ENCODE data around the gene ZNF485. TPM values are rescaled to one million over a fixed set of nuclear protein-coding genes. Genes with fewer than 3 reads are reported as not detected.
"Not testable (repeated sequence)": the region's sequence is repeated elsewhere in the genome, so short reads cannot be mapped to it uniquely, and the experiment has no call there.

ZNF485 gene
- total RNA-seq, 1 donor from 2014 or later, result 0.51 TPM

DNA sequence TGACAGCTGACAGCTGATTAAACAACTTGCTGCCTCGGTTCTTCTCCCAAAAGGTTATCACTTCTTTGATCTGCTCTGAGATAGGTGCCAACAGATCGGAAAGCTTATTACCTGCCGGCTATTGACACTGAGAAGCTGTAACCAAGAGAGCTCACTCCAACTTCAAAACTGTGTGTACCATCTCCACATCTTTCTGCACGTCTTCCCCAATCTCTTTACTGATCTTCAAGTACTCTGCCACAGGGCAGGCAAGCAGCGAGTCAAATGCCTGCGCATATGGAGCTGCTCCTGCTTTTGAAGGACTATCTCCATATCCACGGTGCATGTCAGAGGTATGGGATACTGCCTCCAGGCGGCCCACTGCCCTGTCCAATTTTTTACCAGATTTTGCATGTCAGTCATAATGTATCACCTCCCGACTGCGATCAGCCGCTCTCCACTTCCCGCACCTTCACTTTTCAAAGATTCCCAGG lies 352 bp upstream of the ZNF485 start:
- no peak for DNase-seq (ENCODE audit: low read depth in 2 of 2)

DNA sequence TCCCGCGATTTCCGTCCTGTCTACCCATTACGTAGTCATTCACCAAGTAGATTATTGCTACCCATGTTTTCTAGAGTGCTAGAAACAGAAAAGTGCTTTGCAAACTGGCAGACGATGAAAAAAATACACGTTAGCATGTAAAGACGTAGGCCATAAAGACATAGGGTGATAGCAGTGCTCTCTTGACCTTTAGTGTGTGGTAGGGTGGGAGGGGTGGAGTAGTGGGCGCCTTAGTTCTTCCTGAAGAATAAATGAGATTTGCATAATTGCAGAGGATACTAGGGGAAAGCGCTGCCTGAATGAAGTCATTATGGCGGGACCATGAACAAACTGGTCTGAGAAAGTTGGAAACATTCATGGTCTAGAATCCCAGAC lies 948 bp downstream of the ZNF485 start:
- DNase-seq (ENCODE audit: low read depth in 2 of 2), result no peak

DNA sequence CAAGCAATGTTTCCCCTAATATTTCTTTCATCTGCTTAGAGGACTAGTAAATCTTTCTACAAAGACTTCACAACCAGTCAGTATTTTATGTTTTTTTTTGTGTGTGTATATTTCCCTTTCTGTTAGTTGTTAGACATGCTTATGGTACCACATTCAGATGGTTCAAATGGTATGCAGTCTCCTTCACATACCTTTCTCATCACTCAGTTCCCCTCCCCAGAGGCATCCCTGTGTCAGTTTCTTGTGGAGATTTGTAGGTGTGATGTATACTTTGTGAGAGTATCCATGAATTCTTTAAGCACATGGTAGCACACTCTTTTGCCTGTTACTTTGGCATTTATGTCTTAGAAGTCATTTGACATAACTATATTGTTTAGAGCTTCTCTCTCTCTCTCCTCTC lies 4.4 kb downstream of the ZNF485 start:
- DNase-seq (ENCODE audit: low read depth in 2 of 2), result no peak

DNA sequence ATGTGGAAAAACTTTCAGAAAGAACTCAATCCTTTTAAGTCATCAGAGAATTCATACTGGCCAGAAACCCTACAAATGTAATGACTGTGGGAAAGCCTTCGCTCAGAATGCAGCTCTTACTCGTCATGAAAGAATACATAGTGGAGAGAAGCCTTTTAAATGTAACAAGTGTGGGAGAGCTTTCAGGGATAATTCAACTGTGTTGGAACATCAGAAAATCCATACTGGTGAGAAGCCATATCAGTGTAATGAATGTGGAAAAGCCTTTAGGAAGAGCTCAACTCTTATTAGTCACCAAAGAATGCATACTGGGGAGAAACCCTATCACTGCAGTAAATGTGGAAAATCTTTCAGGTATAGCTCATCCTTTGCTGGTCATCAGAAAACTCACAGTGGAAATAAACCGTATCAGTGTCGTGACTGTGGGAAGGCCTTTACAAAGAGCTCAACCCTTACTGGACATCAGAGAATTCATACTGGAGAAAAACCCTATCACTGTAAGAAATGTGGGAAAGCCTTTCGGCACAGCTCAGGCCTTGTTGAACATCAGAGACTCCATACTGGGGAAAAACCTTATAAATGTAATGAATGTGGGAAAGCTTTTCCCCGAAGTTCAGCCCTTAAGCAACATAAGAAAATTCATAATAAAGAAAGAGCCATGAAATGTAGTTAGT lies 10.6 kb downstream of the ZNF485 start:
- no peak for DNase-seq (ENCODE audit: low read depth in 2 of 2)

DNA sequence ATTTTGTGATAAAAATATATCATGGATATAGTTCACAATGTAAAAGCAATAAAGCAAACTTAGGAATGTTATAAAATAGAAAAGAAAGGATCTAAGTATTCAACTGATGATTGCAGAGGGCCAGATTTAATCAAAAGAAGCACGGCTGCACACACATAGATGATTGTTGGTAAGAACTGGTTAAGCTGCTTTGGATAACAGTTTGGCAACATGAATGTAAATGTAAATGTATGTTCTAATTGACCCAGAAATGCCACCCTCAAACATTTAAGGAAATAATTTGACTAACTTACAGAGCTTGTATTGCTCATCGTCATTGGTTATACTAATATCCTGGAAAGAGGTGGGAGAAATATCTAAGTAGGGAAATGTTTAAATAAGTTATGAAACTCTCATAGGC lies 13.1 kb downstream of the ZNF485 start:
- no peak for DNase-seq (ENCODE audit: low read depth in 2 of 2)

DNA sequence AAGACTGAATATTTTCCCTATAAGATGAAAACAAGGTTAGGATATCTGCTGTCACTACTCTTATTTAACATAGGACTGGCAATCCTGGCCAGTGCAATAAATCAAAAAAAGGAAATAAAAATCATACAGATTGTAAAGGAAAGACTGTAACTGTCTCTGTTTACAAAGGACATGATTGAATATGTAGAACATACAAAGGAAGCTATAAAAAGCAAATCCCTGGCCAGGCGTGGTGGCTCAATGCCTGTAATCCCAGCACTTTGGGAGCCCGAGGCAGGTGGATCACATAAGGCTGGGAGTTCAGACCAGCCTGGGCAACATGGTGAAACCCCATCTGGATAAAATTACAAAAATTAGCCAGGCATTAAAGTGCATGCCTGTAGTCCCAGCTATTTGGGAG lies 15.8 kb downstream of the ZNF485 start:
- DNase-seq (ENCODE audit: low read depth in 2 of 2), result no peak

DNA sequence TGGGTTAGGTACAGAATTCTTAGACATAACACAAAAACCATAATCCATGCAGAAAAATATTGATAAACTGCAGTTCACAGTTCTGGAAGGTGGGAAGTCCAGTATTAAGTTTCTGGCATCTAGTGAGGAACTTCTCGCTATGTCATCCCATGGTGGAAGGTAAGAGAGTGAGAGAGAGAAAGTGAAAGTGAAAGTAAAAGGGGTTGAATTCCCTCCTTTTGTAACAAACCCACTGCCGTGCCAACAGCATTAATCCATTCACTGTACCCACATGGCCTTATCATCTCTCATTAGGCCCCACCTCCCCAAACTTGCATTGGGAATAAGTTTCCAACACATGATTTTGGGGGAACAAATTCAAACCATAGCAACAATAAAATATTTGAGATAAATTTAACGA lies 17.1 kb downstream of the ZNF485 start:
- DNase-seq (ENCODE audit: low read depth in 2 of 2), result peak; percentile 6 to 23

DNA sequence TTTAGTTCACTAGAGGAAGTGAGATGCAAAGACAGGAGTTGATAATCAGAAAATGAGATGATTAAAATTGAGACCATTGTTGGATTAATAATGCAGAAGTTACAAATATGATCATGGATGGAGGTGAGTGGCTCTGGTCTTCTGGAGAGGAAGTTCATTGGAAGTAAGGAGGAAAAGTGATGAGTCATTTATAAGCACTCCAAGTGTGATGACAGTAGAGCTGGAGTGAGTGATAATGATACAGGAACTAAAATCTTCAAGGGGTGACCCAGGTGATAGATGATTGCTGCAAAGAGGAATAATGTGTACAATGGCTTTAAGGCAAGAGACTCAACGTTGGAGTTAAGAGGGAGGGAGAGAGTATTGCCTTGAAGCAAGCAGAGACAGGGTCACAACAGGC lies 21.7 kb downstream of the ZNF485 start:
- DNase-seq (ENCODE audit: low read depth in 2 of 2), result no peak

DNA sequence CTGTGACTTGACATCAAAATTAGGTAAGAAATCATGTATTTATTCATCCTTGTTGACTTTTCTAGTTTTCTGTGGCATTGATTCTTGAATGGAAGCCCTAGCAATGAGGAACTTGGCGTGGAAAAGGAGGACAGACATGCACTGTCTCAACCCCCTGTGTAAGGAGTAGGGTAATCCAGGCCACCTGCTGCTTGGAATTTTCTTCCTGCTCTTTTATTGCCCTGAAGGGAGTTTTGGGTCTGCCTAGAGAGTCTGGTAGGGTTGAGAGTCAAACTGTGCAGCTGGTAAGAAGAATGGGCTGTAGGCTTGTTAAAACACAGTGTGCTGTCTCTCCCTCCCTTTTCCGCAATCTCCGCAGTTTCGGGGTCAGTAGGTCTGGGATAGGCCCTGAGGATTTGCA lies 22.7 kb downstream of the ZNF485 start:
- no peak for DNase-seq (ENCODE audit: low read depth in 2 of 2)

DNA sequence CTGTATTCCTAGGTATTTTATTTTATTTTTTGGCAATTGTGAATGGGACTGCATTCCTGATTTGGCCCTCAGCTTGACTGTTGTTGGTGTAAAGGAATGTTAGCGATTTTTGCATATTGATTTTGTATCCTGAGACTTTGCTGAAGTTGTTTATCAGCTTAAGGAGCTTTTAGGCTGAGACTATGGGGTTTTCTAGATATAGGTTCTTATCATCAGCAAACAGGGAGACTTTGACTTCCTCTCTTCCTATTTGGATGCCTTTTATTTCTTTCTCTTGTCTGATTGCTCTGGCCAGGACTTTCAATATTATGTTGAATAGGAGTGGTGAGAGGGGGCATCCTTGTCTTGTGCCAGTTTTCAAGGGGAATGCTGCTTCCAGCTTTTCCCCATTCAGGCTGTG lies 29.6 kb downstream of the ZNF485 start:
- DNase-seq (ENCODE audit: low read depth in 2 of 2), result not testable (repeated sequence)

DNA sequence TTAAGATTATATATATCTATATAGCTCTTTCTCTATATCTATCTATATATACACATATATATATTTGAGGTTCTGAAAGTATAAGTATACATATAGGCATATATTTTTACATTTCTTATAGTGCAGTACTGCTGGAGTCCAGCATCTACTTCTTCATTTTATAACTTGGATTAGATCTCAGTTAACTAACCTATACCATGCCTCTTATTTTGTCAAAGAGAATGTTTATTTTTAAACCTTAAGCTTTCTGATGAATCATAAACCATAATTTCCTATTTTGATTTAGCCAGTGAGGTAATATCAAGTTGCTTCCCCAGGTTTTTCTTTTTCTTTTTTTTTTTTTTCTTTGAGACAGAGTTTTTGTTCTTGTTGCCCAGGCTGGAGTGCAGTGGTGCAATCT lies 34.4 kb downstream of the ZNF485 start:
- no peak for DNase-seq (ENCODE audit: low read depth in 2 of 2)

DNA sequence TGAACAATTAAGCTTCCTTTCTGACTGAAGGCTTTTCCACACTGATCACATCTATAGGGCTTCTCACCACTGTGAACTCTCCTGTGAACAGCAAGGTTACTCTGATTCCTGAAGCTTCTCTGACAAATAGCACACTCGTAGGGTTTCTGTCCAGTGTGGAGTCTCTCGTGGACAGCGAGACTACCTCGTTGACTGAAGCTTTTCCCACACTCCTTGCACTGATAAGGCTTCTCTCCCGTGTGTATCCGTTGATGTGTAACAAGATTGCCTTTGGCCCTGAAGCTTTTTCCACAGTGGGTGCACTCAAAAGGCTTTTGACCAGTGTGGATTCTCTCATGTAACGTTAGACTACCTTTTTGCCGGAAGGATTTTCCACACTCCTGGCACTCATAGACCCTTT lies 38.0 kb downstream of the ZNF485 start:
- no peak for DNase-seq (ENCODE audit: low read depth in 2 of 2)

DNA sequence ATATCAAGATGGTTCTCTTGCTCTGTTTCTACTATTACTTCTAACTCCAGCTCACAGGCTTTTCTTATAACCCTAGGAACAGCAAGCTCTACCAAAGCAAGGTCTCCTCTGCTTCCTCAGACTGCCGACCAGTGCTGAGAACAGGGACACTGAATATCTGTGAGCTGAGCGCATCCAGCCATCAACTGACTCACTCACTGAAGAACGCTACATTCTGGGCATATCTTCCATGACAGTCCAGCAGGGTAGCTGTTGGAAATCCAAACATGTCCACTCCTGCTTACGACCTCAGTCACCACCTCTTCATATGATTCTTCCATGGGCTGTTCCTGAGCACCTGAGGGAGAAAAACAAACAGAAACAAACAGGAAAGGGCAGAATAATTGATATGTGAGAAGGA lies 39.6 kb downstream of the ZNF485 start:
- no peak for DNase-seq (ENCODE audit: low read depth in 2 of 2)

DNA sequence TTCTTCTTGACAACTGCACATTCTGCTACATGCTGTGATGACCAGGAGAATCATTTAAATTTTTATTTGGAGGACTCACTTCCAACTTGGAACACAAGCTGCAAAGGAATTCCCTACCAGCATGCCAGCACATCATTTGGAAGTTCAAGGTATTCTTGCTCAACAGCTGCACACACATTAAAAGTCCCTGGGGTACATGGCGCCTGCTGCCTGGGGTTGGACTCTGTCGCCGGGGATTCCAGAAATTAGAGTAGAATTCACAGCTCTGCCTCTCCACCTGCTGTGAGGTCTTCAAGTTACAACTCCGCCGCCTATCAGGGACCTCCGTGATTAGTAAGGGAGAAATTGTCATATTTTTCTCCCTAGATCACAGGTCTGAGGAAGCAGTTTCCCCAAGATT lies 41.3 kb downstream of the ZNF485 start:
- no peak for DNase-seq (ENCODE audit: low read depth in 2 of 2)

DNA sequence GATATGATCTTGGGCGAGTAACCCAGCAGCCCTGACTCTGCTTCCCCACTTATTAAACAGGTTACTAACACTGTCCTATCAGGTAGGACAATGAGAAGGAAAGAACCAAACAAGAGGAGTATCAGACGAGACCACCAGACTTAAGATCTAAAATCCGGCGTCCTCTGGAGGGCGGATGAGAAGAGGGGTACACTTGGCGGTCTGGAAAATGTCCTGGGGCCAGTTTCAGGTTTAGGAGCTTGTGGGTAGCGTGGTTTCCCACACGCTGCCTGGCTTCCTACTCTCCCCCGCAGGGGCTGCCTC lies 41.8 kb downstream of the ZNF485 start:
- DNase-seq (ENCODE audit: low read depth in 2 of 2), result no peak

DNA sequence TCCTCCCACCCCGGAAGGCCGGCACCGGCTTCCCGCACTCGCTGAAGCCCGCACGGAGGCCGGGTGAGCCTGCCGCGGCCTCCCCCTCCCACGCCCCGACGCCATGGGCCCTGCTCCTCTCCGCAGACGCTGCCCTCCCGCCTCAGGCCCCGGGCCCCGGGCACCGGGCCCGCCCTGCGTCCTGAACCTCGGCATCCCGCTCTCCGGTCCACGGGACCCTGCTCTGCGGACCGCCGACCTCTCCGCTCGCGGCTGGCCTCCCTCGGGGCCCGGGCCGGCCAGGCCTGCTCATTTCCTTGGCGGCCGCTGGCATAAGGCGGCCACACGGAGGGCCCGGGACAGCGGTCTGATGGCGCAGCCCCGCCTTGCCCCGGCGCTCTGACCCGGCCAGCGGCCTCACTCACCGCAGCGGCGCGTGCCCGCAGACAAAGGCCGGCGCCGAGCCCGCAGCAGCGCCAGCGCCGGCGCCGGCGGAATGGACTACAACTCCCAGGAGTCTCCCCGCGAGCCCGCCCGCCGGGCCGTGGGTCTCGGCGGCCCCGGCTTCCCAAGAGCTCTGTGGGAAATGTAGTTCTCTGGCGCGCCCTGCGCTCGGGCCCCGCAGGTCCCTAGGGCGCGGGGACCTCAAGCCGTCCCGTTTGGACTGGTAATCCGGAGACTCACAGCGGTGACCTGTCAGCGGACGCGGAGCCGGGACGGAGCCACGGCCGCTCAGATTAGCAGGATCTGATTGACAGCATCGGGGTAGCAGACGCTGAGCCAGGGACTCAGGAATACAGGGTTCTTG lies 42.4 kb downstream of the ZNF485 start, which contains the start of gene ZNF32:
Gene ZNF32, minus strand, starts transcription at position 484 of the 787 bp plus-strand sequence. CDS start 2,748 bp downstream, outside the sequence.
- DNase-seq (ENCODE audit: low read depth in 2 of 2), result peak; percentile 54 to 86

DNA sequence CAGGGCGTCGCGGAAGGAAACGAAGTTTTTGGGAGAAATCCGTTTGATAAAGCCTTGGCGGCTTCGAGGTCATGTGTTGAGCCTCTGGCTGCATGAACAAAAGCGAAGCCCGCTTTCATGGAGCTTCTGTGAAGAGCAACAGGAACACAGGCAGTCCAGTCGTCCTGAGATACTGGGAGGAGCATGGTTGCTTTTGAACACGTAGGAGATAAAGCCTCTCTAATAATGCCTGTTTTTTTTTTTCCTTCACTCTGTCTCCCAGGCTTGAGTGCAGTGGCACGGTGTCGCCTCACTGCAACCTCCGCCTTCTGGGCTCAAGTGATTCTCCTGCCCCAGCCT lies 42.9 kb downstream of the ZNF485 start:
- DNase-seq (ENCODE audit: low read depth in 2 of 2), result no peak

DNA sequence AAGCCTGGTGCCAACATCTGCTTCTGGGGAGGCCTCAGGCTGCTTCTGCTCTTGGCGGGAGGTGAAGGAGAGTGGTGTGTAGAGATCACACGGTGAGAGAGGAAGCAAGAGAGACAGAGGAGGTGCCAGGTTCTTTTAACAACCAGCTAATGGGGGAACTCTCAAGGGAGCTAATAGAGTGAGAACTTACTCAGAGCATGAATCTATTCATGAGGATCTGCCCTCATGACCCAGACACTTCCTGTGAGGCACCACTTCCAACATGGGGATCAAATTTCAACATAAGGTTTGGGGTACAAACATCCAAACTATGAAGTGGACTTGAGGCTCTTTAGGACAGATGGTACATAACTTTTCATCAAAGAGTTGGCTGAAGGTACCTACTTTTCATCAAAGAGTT lies 47.5 kb downstream of the ZNF485 start:
- no peak for DNase-seq (ENCODE audit: low read depth in 2 of 2)

DNA sequence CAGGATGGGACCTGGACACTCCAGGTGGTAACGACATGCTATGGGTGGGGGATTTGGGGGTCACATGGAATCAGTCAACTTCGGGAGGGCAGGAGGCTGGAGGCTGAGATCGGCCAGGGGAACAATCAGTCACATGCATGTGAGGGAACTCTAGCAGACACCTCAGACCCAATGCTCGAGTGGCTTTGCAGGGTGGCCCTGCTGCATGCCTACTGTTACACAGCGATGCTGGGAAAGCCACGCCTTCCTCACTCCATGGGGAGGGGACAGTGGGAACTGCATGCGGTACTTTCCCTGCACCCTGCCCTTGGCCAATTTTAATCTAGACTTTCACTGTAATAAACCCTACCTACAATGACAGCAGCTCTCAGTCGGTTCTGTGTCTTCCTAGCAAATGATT lies 49.1 kb downstream of the ZNF485 start:
- DNase-seq (ENCODE audit: low read depth in 2 of 2), result no peak

DNA sequence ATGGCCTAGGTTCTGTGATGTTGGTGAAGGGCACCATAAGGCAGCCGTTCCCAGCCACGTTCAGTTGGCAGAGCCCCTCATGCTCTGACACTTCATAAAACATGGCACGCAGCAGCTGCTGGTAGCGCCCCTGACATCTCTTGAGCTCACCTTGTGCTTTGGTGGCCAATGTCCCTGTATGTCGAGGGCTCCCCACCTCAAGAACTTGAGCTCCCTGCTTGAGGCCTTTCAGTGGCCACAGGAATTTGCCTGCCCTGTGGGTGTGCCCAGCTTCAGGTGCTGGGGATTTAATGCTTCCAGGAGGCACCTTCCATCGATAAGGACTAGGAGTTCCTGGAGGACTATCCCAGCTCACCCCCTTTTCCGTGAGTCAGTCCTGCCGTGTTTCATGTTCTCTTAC lies 52.0 kb downstream of the ZNF485 start:
- DNase-seq (ENCODE audit: low read depth in 2 of 2), result no peak

DNA sequence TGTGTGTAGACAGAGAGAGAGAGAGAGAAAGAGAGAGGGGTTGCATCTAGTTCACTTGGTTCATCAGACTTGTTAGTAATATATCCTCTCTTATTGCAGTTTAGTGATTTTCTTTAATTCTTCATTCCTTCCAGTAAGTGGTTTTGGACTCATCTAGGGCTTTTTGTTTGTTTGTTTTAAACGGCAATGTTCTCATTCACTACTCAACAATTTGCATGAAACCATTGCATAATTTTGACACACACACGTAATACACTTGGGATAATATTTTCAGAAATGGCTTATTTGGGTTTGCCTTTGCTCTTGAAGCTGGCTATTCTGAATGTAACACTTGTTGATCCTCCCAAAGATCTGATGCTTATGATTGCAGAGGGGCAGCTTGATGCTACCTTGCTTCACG lies 58.8 kb downstream of the ZNF485 start:
- DNase-seq (ENCODE audit: low read depth in 2 of 2), result no peak

DNA sequence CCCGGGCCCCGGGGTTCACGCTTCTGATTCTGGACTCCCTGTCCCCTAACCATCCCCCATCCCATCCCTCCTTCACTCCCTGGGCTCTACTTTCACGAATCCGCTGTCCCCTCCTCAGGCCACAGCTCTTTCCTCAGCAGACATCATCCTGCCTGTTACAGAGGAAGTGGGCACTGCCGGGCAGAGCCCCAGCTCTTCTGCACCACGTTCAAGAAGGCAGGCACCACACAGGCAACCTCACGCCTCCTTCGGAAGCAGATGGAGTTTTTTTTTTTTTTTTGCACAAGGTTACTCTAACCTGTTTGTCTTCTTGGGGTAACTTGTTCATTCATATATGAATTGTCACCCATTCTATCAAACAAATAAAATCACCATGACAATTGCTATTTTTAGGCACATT lies 60.3 kb downstream of the ZNF485 start:
- DNase-seq (ENCODE audit: low read depth in 2 of 2), result no peak

DNA sequence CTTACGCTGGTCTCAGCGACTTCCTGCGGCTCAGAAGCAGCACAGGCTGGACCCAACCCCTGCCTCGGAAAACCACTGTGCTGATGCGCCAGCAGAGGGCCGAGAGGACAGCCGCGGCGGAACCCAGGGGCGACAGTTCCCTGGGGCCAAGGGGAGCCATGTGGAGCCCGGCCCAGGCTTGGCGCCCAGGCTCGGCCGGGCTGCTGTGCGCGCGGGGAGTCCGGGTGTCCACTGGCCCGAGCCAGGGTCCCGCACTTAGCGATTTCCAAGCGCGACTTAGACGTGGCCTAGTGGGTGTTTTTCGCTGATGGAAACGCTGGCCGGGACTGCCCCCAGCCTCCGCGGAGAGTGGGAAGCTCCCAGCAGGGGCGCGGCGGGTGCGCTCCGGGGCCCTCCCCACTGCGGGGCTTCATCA lies 61.1 kb downstream of the ZNF485 start:
- DNase-seq (ENCODE audit: low read depth in 2 of 2), result peak in 1 of 2 donors; percentile 26

All from dermis microvascular lymphatic vessel endothelial cell (primary cell).